Keratinocyte (primary cell): Measurements from ENCODE around the gene NUP210. TPM values are rescaled to one million over a fixed set of nuclear protein-coding genes. Genes with fewer than 3 reads are reported as not detected.

Experiments
- DNase-seq: peaks from one replicate; pipeline ENCODE4 v3.0.0-alpha.2; 2011; ENCODE audit warnings: low read depth, missing footprints, low spot score
- FAIRE-seq: peaks from 2 replicates; lab custom pipeline; 2011; peaks lifted over from hg19 to GRCh38; lab: Jason Lieb, UNC
- H2AFZ ChIP-seq: 2 replicates; pipeline ENCODE4 v1.6.0; 2012; ENCODE audit warnings: low read length, control low read depth, inconsistent platforms; ENCODE audit not compliant: control insufficient read depth
- H3K27ac ChIP-seq: 2 replicates; pipeline ENCODE4 v1.5.1; 2011; ENCODE audit warnings: low read length; ENCODE audit not compliant: control insufficient read depth, insufficient read depth
- H3K27me3 ChIP-seq: 3 replicates; pipeline ENCODE4 v1.6.0; 2011; ENCODE audit warnings: low read length; ENCODE audit not compliant: control insufficient read depth, insufficient read depth; ENCODE audit errors: extremely low read depth
- H3K36me3 ChIP-seq, 2 experiments: 2 replicates in 1 of 2; 3 replicates in 1 of 2; pipeline ENCODE4 v1.5.1; 2011; ENCODE audit warnings: low read length in 2 of 2, mild to moderate bottlenecking in 1 of 2; ENCODE audit not compliant: control insufficient read depth in 2 of 2, insufficient read depth in 2 of 2; ENCODE audit errors: extremely low read depth in 1 of 2
- H3K4me1 ChIP-seq: 3 replicates; pipeline ENCODE4 v1.5.1; 2011; ENCODE audit warnings: low read length; ENCODE audit not compliant: control insufficient read depth, insufficient read depth; ENCODE audit errors: extremely low read depth
- H3K4me2 ChIP-seq: 3 replicates; pipeline ENCODE4 v1.6.0; 2011; ENCODE audit warnings: low read depth, low read length; ENCODE audit not compliant: control insufficient read depth, insufficient read depth; ENCODE audit errors: extremely low read depth
- H3K4me3 ChIP-seq, 3 experiments: fragments of 200-600 bp in 1 of 3; sonication (generic) in 1 of 3; 2 replicates in 2 of 3; 3 replicates in 1 of 3; pipeline ENCODE4 v1.5.1; 2011 to 2016; ENCODE audit warnings: low read length in 3 of 3, mild to moderate bottlenecking in 3 of 3, control low read depth in 2 of 3, inconsistent platforms in 1 of 3, low read depth in 1 of 3, mixed read lengths in 1 of 3, mixed run types in 1 of 3, moderate library complexity in 1 of 3; ENCODE audit not compliant: control insufficient read depth in 2 of 3, insufficient read depth in 2 of 3; ENCODE audit errors: extremely low read depth in 1 of 3
- H3K79me2 ChIP-seq: 2 replicates; pipeline ENCODE4 v1.6.0; 2012; ENCODE audit warnings: low read length; ENCODE audit not compliant: control insufficient read depth, insufficient read depth
- H3K9ac ChIP-seq: 3 replicates; pipeline ENCODE4 v1.6.0; 2011; ENCODE audit warnings: low read length; ENCODE audit not compliant: control insufficient read depth, insufficient read depth; ENCODE audit errors: extremely low read depth
- H3K9me1 ChIP-seq: 3 replicates; pipeline ENCODE4 v1.6.0; 2011; ENCODE audit warnings: low read length; ENCODE audit not compliant: control insufficient read depth, insufficient read depth; ENCODE audit errors: extremely low read depth
- H3K9me3 ChIP-seq: 2 replicates; pipeline ENCODE4 v1.5.1; 2012; ENCODE audit warnings: low read depth, low read length; ENCODE audit not compliant: control insufficient read depth
- H4K20me1 ChIP-seq: 3 replicates; pipeline ENCODE4 v1.6.0; 2011; ENCODE audit warnings: low read length; ENCODE audit not compliant: control insufficient read depth, insufficient read depth; ENCODE audit errors: extremely low read depth
- CTCF ChIP-seq, 3 experiments: IDR thresholded peaks in 1 of 3; conservative IDR thresholded peaks in 1 of 3; optimal IDR thresholded peaks in 1 of 3; 2 replicates in 2 of 3; 3 replicates in 1 of 3; pipeline versions ENCODE3 to v1.5.1; 2011; ENCODE audit warnings: low read length in 3 of 3, mild to moderate bottlenecking in 3 of 3, moderate library complexity in 2 of 3, control low read depth in 1 of 3, inconsistent platforms in 1 of 3; ENCODE audit not compliant: insufficient read depth in 2 of 3; ENCODE audit errors: extremely low read depth in 1 of 3
- EZH2 ChIP-seq: IDR thresholded peaks from one replicate; pipeline ENCODE4 v1.6.1; 2012; ENCODE audit warnings: inconsistent platforms, mild to moderate bottlenecking, low read length, moderate library complexity
- dilution Hi-C: fragments of 300-500 bp; cut with MboI; formaldehyde crosslinking; loops from one replicate; pipeline ENCODE4 v1.7.0; 2020; ENCODE audit warnings: low sequenced_read_pairs; ENCODE audit not compliant: extremely low pct_ligation_motif_present
- polyA plus RNA-seq, 5 experiments: library from polyadenylated mRNA; depleted of rRNA in 3 of 5; stranded (reverse) in 3 of 5; stranded (forward) in 1 of 5; unstranded in 1 of 5; fragments of >200 nt; gene quantifications; 1 replicate in 1 of 5; 2 replicates in 3 of 5; 3 replicates in 1 of 5; pipeline versions ENCODE4 v1.2.1 to v1.2.3, GENCODE V29; 2011 to 2012; ENCODE audit warnings: missing spikeins in 2 of 5, low read depth in 1 of 5, low replicate concordance in 1 of 5

Gene NUP210
- polyA plus RNA-seq, 1 donor (not counting 4 experiments of a cell fraction or from before 2014, with no cell fraction given): 0.01 TPM

GRCh38 chr3:13273604-13274105 lies 146.5 kb downstream of the NUP210 start:
- no peak for FAIRE-seq
- no peaks in the 10 kb centered on the region for H3K79me2 ChIP-seq

GRCh38 chr3:13272831-13273603 lies 147.1 kb downstream of the NUP210 start:
- peaks cover 5% of the 10 kb centered on the region for H3K27me3 ChIP-seq
- H4K20me1 ChIP-seq: no peaks in the 10 kb centered on the region
- no peak overlapping the region for H3K9ac ChIP-seq
- FAIRE-seq: no peak
- dilution Hi-C loops: no loop called here
- no peak for TF ChIP-seq CTCF (optimal IDR thresholded peaks at IDR 0.05 in 1 of 3, IDR thresholded peaks at IDR 0.05 in 1 of 3, conservative IDR thresholded peaks at IDR 0.05 in 1 of 3; ENCODE audit: extremely low read depth in 1 of 3, insufficient read depth in 2 of 3, low read length in 3 of 3)
- TF ChIP-seq EZH2: no peak
- H3K4me1 ChIP-seq: no peaks in the 10 kb centered on the region
- H3K36me3 ChIP-seq: no peaks in the 10 kb centered on the region
- DNase-seq: no peak
- no peak overlapping the region for H3K4me3 ChIP-seq
- no peaks in the 10 kb centered on the region for H3K9me1 ChIP-seq
- H3K79me2 ChIP-seq: no peaks in the 10 kb centered on the region
- no peak overlapping the region for H2AFZ ChIP-seq
- H3K9me3 ChIP-seq: no peaks in the 10 kb centered on the region
- H3K27ac ChIP-seq: no peak overlapping the region
- no peak overlapping the region for H3K4me2 ChIP-seq

More at GRCh38 chr3:13273604-13274105, 146.5 kb downstream of the NUP210 start:
- H4K20me1 ChIP-seq: no peaks in the 10 kb centered on the region
- H2AFZ ChIP-seq: no peak overlapping the region
- H3K27me3 ChIP-seq: peaks cover 4% of the 10 kb centered on the region
- H3K9me3 ChIP-seq: no peaks in the 10 kb centered on the region
- H3K4me1 ChIP-seq: no peaks in the 10 kb centered on the region
- dilution Hi-C loops: no loop called here
- no peak for DNase-seq
- TF ChIP-seq CTCF (optimal IDR thresholded peaks at IDR 0.05 in 1 of 3, IDR thresholded peaks at IDR 0.05 in 1 of 3, conservative IDR thresholded peaks at IDR 0.05 in 1 of 3; ENCODE audit: extremely low read depth in 1 of 3, insufficient read depth in 2 of 3, low read length in 3 of 3): no peak
- TF ChIP-seq EZH2: no peak
- no peak overlapping the region for H3K27ac ChIP-seq
- no peak overlapping the region for H3K4me2 ChIP-seq
- no peak overlapping the region for H3K4me3 ChIP-seq
- no peak overlapping the region for H3K9ac ChIP-seq
- H3K36me3 ChIP-seq: no peaks in the 10 kb centered on the region
- no peaks in the 10 kb centered on the region for H3K9me1 ChIP-seq
